GM12891 (cell line): Measurements from ENCODE around the gene KRTAP6-3.

Experiments
- DNase-seq: peaks from one replicate; pipeline ENCODE4 v3.0.0; 2011; ENCODE audit warnings: low spot score; ENCODE audit not compliant: insufficient read length
- FAIRE-seq: peaks from 2 replicates; lab custom pipeline; 2011; peaks lifted over from hg19 to GRCh38; lab: Jason Lieb, UNC
- PAX5 ChIP-seq: IDR thresholded peaks from 2 replicates; pipeline ENCODE4 v1.6.1; 2011; ENCODE audit warnings: low read length, moderate library complexity, mild to moderate bottlenecking; ENCODE audit not compliant: insufficient read depth, severe bottlenecking
- POLR2A ChIP-seq: IDR thresholded peaks from 2 replicates; pipeline ENCODE4 v1.6.1; 2011; ENCODE audit warnings: low read depth, low read length, control low read depth
- POLR2AphosphoS5 ChIP-seq: IDR thresholded peaks from 2 replicates; pipeline ENCODE4 v1.6.1; 2011; ENCODE audit warnings: low read depth, low read length, control low read depth
- POU2F2 ChIP-seq: IDR thresholded peaks from 2 replicates; pipeline ENCODE4 v1.6.1; 2011; ENCODE audit warnings: low read depth, mild to moderate bottlenecking, control low read depth, low read length, moderate library complexity
- SPI1 ChIP-seq: IDR thresholded peaks from 2 replicates; pipeline ENCODE4 v1.6.1; 2011; ENCODE audit warnings: low read depth, low read length, control low read depth
- TAF1 ChIP-seq: IDR thresholded peaks from 2 replicates; pipeline ENCODE4 v1.6.1; 2011; ENCODE audit warnings: low read depth, low read length, control low read depth

The KRTAP6-3 gene

DNA sequence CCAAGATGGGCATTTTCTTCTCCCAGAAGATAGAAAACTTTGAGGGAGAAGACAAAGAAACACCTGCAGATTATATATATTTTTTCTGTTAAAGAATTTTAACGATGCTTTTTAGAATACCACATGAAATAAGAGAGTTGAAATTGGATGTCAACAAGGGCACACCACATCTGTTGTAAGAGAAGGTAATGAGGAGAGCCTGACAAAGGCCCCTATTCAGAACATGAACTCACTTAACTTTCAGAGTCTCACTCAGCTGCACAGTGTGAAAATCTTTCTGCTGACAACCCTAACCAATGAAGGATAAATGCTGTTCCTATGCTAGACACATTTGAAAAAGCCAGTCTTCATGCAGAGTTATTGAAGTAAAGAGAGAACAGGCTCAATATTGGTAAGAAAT lies 9.4 kb upstream of the KRTAP6-3 start:
- DNase-seq (no peak), FAIRE-seq (no peak)
- no peak for TF ChIP-seq POLR2AphosphoS5
- no peak for TF ChIP-seq POU2F2
- TF ChIP-seq SPI1, result no peak
- TF ChIP-seq TAF1, result no peak
- no peak for TF ChIP-seq POLR2A
- no peak for TF ChIP-seq PAX5

DNA sequence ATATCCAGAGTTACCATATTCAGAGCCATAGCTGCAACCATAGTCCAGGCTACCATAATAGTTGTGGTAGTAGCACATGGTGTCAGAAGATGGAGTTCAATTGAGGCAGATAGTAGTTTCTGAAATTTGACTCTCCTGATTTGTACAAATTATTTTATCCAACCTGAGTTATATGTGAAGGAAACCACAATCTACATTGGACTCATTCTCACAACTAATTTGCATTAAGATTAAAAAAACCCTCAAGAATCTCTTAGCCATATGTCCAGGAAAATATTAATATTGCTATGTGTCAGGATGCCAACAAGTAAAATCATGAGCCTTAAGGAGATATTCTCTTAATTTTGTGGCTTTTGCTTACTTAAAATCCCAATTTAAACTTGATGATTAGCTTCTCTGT lies 1.9 kb upstream of the KRTAP6-3 start, which contains the start of gene KRTAP22-2:
TSS of gene KRTAP22-2 (minus strand) at position 101 of the 400 bp plus-strand sequence.
- TF ChIP-seq PAX5 (no peak), POU2F2 (no peak), POLR2AphosphoS5 (no peak), POLR2A (no peak), TAF1 (no peak), SPI1 (no peak)
- no peak for DNase-seq
- FAIRE-seq, result no peak

DNA sequence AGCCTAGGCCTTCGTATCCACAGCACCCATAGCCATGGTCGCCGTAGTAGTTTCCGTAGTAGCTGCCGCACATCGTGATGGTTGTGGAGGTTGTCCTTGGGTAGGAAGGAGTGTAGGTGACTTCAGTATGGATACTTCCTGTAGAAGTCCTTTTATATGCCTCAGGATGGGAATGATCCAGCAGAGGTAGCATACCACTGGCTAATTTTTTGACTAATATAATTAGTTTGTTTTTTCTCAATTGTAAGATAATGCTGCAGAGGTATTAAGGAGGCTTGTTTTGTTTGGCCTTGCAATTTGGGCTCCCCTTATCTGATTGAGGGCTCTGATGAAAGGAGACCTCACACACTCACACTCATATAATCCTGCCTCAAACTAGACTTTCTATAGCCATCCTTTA lies 6.6 kb downstream of the KRTAP6-3 start, which contains the start of gene KRTAP6-2:
TSS of gene KRTAP6-2 (minus strand) at position 101 of the 400 bp plus-strand sequence. CDS start at position 73, 28 bp downstream.
- DNase-seq (no peak), FAIRE-seq (no peak)
- no peak for TF ChIP-seq POLR2A
- TF ChIP-seq PAX5, result no peak
- no peak for TF ChIP-seq TAF1
- TF ChIP-seq POLR2AphosphoS5, result no peak
- TF ChIP-seq SPI1, result no peak

DNA sequence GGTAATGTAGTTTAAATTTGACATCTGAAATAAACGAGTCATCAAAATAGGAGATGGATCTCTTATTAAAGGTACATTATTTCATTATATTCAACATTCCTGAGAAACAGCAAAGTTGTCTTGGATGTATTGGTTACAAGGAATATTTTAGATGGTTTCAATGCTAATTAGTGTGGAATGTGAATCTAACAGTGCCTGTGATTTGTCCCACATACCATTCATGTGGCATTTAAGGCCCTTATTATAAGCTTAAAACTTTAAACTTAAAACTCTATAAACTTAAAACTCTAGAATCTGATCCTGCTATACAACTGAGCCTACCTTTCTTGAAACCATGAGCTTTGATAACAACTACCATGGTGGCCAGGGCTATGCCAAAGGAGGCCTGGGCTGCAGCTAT lies 8.5 kb downstream of the KRTAP6-3 start, which contains the start of gene KRTAP22-1:
TSS of gene KRTAP22-1 (plus strand) at position 301 of the 400 bp plus-strand sequence.
- no peak for TF ChIP-seq TAF1
- no peak for TF ChIP-seq SPI1
- TF ChIP-seq POLR2A, result no peak
- no peak for TF ChIP-seq POU2F2
- TF ChIP-seq POLR2AphosphoS5, result no peak
- no peak for TF ChIP-seq PAX5
- FAIRE-seq, result no peak
- DNase-seq, result no peak

DNA sequence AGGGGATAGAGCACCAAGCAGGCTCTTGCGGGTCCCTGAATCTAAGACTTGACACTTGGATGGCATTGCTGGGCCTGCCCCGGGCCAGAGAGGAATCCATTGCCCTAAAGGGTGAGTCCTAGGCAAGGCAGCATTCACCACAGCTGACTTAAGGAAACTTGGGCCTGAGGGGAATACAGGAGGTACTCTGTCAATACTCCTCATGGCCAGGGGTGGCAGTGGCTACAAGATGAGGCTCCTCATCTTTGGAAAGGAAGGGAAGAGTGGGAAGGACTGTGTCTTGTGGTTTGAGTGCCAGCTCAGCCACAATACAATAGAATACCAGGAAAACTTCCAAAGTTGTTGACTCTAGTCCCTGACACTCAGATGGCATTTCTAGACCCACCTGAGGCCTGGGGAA lies 13.7 kb downstream of the KRTAP6-3 start:
- FAIRE-seq, result no peak
- TF ChIP-seq SPI1 (no peak), POLR2AphosphoS5 (no peak), POU2F2 (no peak), POLR2A (no peak), PAX5 (no peak), TAF1 (no peak)
- DNase-seq, result no peak

DNA sequence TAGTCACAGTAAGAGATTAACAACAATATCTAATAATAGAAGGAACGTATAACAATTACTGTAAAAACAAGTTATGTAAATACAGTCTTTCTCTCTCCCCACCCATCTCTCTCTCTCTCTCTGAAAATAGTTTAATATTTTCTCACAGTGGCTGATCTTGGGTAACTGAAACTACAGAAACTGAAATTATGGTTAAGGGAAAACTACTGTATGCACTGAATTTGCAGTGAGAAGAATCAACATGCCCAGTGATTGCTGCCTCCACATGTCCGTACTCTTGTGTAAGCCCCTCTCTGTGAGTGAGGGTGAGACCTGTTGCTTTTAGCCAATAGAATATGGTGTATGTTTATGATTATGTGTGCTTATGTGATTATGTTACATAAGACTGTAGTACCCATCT lies 19.9 kb downstream of the KRTAP6-3 start:
- DNase-seq, result no peak
- no peak for FAIRE-seq

DNA sequence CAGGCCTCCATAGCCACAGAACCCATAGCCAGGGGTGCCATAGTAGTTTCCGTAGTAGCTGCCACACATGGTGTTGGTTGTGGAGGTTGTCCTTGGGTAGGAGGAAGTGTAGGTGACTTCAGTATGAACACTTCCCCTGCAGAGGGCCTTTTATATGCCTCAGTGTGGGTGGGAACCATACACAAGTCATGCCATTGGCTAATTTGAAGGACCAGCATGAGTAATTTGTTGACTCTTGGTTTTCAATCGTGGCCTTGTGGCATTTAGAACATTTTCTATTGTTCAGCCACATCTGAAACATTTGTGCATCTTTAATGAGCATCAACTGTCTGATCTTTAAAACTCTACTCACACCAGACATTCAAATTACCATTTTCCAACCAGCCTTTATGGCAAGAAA lies 21.6 kb downstream of the KRTAP6-3 start, which contains the start of gene KRTAP6-1:
TSS of gene KRTAP6-1 (minus strand) at position 95 of the 400 bp plus-strand sequence. CDS start at position 69, 26 bp downstream.
- DNase-seq, result no peak
- no peak for FAIRE-seq
- TF ChIP-seq POLR2AphosphoS5 (no peak), SPI1 (peak; percentile 14; the same call in 1 of the 2 replicates)

More for the DNA sequence above, 19.9 kb downstream of the KRTAP6-3 start:
- no peak for TF ChIP-seq TAF1
- no peak for TF ChIP-seq PAX5
- no peak for TF ChIP-seq SPI1
- no peak for TF ChIP-seq POLR2AphosphoS5
- no peak for TF ChIP-seq POLR2A
- no peak for TF ChIP-seq POU2F2

DNA sequence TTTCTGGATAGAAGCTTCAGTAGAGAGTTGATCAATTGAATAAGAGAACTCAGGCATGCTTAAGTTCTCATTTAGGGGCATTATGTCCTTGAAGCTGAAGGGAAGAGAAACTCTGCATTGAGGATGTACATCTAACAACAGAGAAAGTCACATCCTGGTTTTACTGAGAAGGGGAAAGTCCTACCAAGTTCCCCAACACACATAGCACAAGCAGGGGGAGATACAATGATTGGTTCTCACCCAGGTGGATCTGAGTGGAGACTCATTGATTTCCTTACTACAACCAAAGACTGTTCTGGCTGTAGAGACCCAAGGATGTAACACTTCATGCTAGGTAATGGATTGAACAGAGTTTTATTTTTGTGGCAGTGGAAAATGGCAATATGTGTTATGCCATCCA lies 23.0 kb downstream of the KRTAP6-3 start:
- FAIRE-seq, result no peak

DNA sequence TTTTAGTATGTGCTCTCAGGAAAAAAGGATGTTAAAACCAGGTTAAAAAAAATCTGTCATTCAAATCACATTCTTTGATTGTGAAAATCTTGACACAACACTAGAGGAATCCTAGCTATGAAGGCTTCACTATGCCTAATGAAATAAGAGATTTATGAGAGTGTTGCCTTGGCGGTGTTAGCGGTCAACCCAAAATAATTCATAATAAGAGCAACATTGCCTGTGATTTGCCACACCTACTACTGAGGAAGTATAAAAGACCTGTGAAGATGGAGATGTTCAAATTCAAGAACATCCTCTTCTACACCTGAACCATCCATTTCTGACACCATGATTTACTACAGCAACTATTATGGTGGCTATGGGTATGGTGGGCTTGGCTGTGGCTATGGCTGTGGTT lies 23.9 kb downstream of the KRTAP6-3 start, which contains the start of gene KRTAP20-1:
TSS of gene KRTAP20-1 (plus strand) at position 301 of the 400 bp plus-strand sequence. CDS start at position 331, 30 bp downstream.
- no peak for DNase-seq
- no peak for FAIRE-seq
- no peak for TF ChIP-seq POU2F2
- no peak for TF ChIP-seq POLR2A
- TF ChIP-seq SPI1, result no peak
- no peak for TF ChIP-seq POLR2AphosphoS5
- TF ChIP-seq TAF1, result no peak
- no peak for TF ChIP-seq PAX5

More for the DNA sequence above, 23.0 kb downstream of the KRTAP6-3 start:
- DNase-seq, result no peak
- no peak for TF ChIP-seq TAF1
- TF ChIP-seq SPI1, result peak; percentile 35; the same call in 1 of the 2 replicates

DNA sequence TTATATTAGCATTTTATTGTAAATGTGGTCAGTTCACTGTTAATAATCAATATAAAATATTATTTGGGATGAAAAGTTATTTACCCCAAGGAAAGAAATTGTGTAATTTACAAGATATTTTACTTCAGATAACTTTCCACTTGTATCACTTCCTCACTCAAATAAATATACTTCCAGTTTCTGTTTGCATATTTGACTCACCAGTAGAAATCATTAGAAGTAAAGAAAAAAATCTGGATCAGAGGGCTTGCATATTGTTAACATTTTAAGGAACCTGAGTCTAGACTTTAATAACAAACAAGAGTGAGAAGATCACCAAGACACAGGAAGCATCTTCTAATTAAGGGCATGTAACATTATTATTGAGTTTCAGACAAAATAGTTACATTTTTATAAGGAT lies 27.8 kb downstream of the KRTAP6-3 start:
- no peak for DNase-seq
- no peak for FAIRE-seq
- TF ChIP-seq PAX5, result no peak
- no peak for TF ChIP-seq POU2F2
- no peak for TF ChIP-seq POLR2AphosphoS5
- no peak for TF ChIP-seq TAF1
- TF ChIP-seq POLR2A, result no peak
- TF ChIP-seq SPI1, result no peak

DNA sequence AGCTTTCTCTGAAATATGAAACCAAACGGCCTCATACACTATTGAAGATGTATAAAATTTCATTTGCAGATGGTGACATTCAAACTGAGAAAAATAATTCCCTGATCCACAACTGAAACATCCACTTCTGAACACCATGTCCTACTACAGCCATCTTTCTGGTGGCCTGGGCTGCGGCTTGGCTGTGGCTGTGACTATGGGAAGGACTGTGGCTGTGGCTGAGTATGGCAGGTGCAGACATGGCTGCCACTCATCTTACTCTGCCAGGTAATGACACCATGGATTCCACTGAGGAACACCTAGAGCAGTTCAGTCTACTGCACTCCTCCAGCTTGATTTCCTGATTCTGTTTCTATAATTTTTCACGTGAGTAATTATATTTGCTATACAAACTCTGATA lies 28.3 kb downstream of the KRTAP6-3 start, which contains the start of gene KRTAP20-4:
TSS of gene KRTAP20-4 (plus strand) at position 106 of the 400 bp plus-strand sequence.
- FAIRE-seq, result no peak
- no peak for DNase-seq
- TF ChIP-seq POLR2A (no peak), POLR2AphosphoS5 (no peak), POU2F2 (no peak), PAX5 (no peak), SPI1 (no peak), TAF1 (no peak)
